ENCODE results near the gene PLS3. TPM values are rescaled to one million over a fixed set of nuclear protein-coding genes. Genes with fewer than 3 reads are reported as not detected.

The PLS3 gene
- total and polyA plus RNA-seq, 8 donors: 11.4 to 42.0 (median 23.2) TPM

GRCh38 chrX:115562480-115562847 is 1.5 kb downstream of the PLS3 start:
- no peak for ATAC-seq
- Histone ChIP-seq H3K36me3 (no peaks in the 10 kb centered on the region), H3K9me3 (no peaks in the 10 kb centered on the region), H3K27me3 (peaks cover 0 to 4% (median 2%) of the 10 kb centered on the region in 4 donors), H3K4me1 (peaks cover 0 to 20% (median 3%) of the 10 kb centered on the region in 3 donors), H3K4me3 (peak overlapping the region; percentile 31 to 55 (median 46)), H3K27ac (peak overlapping the region in 2 of 4 donors; percentile 82 to 89)
- TF ChIP-seq CTCF (IDR thresholded peaks at IDR 0.05): no peak
- intact Hi-C loops (cut with DNase I): no loop called here
- no peak for FAIRE-seq
- DNase-seq: no peak
- 36 to 57% methylated on average over 9 of the region's 9 CpGs for WGBS, 2 donors

- peaks cover 0 to 20% (median 3%) of the 10 kb centered on the region in 3 donors for H3K4me1 ChIP-seq
- peaks cover 0 to 4% (median 2%) of the 10 kb centered on the region in 4 donors for H3K27me3 ChIP-seq
- ATAC-seq (no peak), DNase-seq (no peak), FAIRE-seq (no peak)
- no peak overlapping the region for H3K4me3 ChIP-seq
- intact Hi-C loops (cut with DNase I): no loop called here
- 45 to 53% methylated on average over 4 of the region's 4 CpGs for WGBS, 2 donors
- TF ChIP-seq CTCF (IDR thresholded peaks at IDR 0.05): no peak
- H3K36me3 ChIP-seq: no peaks in the 10 kb centered on the region
- peak overlapping the region in 2 of 4 donors; percentile 3 to 51 for H3K27ac ChIP-seq
- H3K9me3 ChIP-seq: no peaks in the 10 kb centered on the region
Measured at GRCh38 chrX:115563633-115564162, 2.7 kb downstream of the PLS3 start.

- Histone ChIP-seq H3K36me3 (no peaks in the 10 kb centered on the region), H3K4me3 (no peak overlapping the region), H3K27ac (peak overlapping the region in 2 of 4 donors; percentile 3 to 51), H3K9me3 (no peaks in the 10 kb centered on the region), H3K27me3 (peaks cover 0 to 4% (median 2%) of the 10 kb centered on the region in 4 donors), H3K4me1 (peaks cover 0 to 20% (median 6%) of the 10 kb centered on the region in 3 donors)
- intact Hi-C loops (cut with DNase I): no loop called here
- DNase-seq: no peak
- ATAC-seq: peak in 1 of 4 donors; percentile 11
- FAIRE-seq: no peak
- no peak for TF ChIP-seq CTCF (IDR thresholded peaks at IDR 0.05)
- 3 to 22% methylated on average over 2 of the region's 2 CpGs for WGBS, 2 donors
Measured at GRCh38 chrX:115564243-115564642, 3.3 kb downstream of the PLS3 start.

GRCh38 chrX:115565888-115566287 is 4.9 kb downstream of the PLS3 start:
- no peak overlapping the region for H3K4me3 ChIP-seq

More at GRCh38 chrX:115565888-115566287, 4.9 kb downstream of the PLS3 start:
- no peak overlapping the region for H3K27ac ChIP-seq
- intact Hi-C loops (cut with DNase I): no loop called here
- H3K9me3 ChIP-seq: no peaks in the 10 kb centered on the region
- DNase-seq (no peak), ATAC-seq (no peak), FAIRE-seq (no peak)
- peaks cover 0 to 4% (median under 1%) of the 10 kb centered on the region in 4 donors for H3K27me3 ChIP-seq
- WGBS, 2 donors: 35 to 54% methylated on average over 2 of the region's 2 CpGs
- H3K36me3 ChIP-seq: no peaks in the 10 kb centered on the region
- peaks cover 0 to 15% (median 4%) of the 10 kb centered on the region in 3 donors for H3K4me1 ChIP-seq
- TF ChIP-seq CTCF (IDR thresholded peaks at IDR 0.05): no peak
